WERI-Rb-1 (cell line): ENCODE measurements around the gene BAZ1A.
A peak's percentile ranks its signal among the peaks of the same experiment; 100 is the strongest.
"Not testable (repeated sequence)": the region's sequence is repeated elsewhere in the genome, so short reads cannot be mapped to it uniquely, and the experiment has no call there.

Experiments used
- DNase-seq: peaks from one replicate; pipeline ENCODE4 v3.0.0-alpha.2; 2020
- H3K27ac ChIP-seq: fragments of 250-450 bp; sonication (Bioruptor Pico); 2 replicates; pipeline ENCODE4 v1.5.1; 2020; ENCODE audit warnings: mild to moderate bottlenecking, moderate library complexity
- H3K27me3 ChIP-seq: fragments of 250-450 bp; sonication (Bioruptor Pico); 2 replicates; pipeline ENCODE4 v1.5.1; 2021; ENCODE audit warnings: mild to moderate bottlenecking, low read depth, moderate library complexity; ENCODE audit not compliant: insufficient read depth, severe bottlenecking
- H3K36me3 ChIP-seq: fragments of 250-450 bp; sonication (Bioruptor Pico); 2 replicates; pipeline ENCODE4 v1.5.1; 2020; ENCODE audit warnings: mild to moderate bottlenecking, moderate library complexity
- H3K4me3 ChIP-seq: 2 replicates; pipeline ENCODE4 v1.5.1; 2011; ENCODE audit warnings: low read depth, mild to moderate bottlenecking, control low read depth, low read length
- H3K9me3 ChIP-seq: fragments of 250-450 bp; sonication (Bioruptor Pico); 2 replicates; pipeline ENCODE4 v1.5.1; 2021; ENCODE audit warnings: mild to moderate bottlenecking, moderate library complexity; ENCODE audit not compliant: severe bottlenecking
- CTCF ChIP-seq: IDR thresholded peaks from 2 replicates; pipeline ENCODE4 v1.5.1; 2011; ENCODE audit warnings: low read depth, mild to moderate bottlenecking, control low read depth, inconsistent platforms, low read length

BAZ1A gene

GRCh38 chr14:34804933-34805332 is 70.2 kb downstream of the BAZ1A start:
- peaks cover 84% of the 10 kb centered on the region for H3K36me3 ChIP-seq
- no peaks in the 10 kb centered on the region for H3K27me3 ChIP-seq
- no peak for TF ChIP-seq CTCF

GRCh38 chr14:34798861-34799260 is 76.3 kb downstream of the BAZ1A start:
- H3K36me3 ChIP-seq: peaks cover 78% of the 10 kb centered on the region
- H3K9me3 ChIP-seq, H3K4me3 ChIP-seq, H3K27me3 ChIP-seq, DNase-seq, H3K27ac ChIP-seq: not testable (repeated sequence)

More at GRCh38 chr14:34804933-34805332, 70.2 kb downstream of the BAZ1A start:
- DNase-seq: no peak
- Histone ChIP-seq H3K4me3 (no peak overlapping the region), H3K27ac (no peak overlapping the region), H3K9me3 (no peaks in the 10 kb centered on the region)

- DNase-seq: peak; percentile 10
- peaks cover 84% of the 10 kb centered on the region for H3K36me3 ChIP-seq
- H3K27me3 ChIP-seq: no peaks in the 10 kb centered on the region
- no peak overlapping the region for H3K4me3 ChIP-seq
- H3K27ac ChIP-seq: no peak overlapping the region
- H3K9me3 ChIP-seq: no peaks in the 10 kb centered on the region
- TF ChIP-seq CTCF: no peak
Measured at GRCh38 chr14:34797747-34798583, 77.2 kb downstream of the BAZ1A start.

GRCh38 chr14:34796902-34797301 is 78.3 kb downstream of the BAZ1A start:
- DNase-seq: no peak
- Histone ChIP-seq H3K4me3 (no peak overlapping the region), H3K27ac (no peak overlapping the region), H3K27me3 (no peaks in the 10 kb centered on the region), H3K36me3 (peaks cover 84% of the 10 kb centered on the region), H3K9me3 (no peaks in the 10 kb centered on the region)
- TF ChIP-seq CTCF: no peak

GRCh38 chr14:34794941-34795340 is 80.2 kb downstream of the BAZ1A start:
- no peak for TF ChIP-seq CTCF
- DNase-seq: no peak
- H3K4me3 ChIP-seq: no peak overlapping the region
- peaks cover 85% of the 10 kb centered on the region for H3K36me3 ChIP-seq
- H3K27ac ChIP-seq: no peak overlapping the region
- no peaks in the 10 kb centered on the region for H3K9me3 ChIP-seq
- no peaks in the 10 kb centered on the region for H3K27me3 ChIP-seq

- Histone ChIP-seq H3K27me3 (no peaks in the 10 kb centered on the region), H3K27ac (no peak overlapping the region), H3K36me3 (peaks cover 83% of the 10 kb centered on the region), H3K4me3 (no peak overlapping the region), H3K9me3 (no peaks in the 10 kb centered on the region)
- no peak for DNase-seq
- TF ChIP-seq CTCF: no peak
Measured at GRCh38 chr14:34794217-34794616, 80.9 kb downstream of the BAZ1A start.
